Right renal cortex interstitium (tissue), 3 donors: ENCODE measurements around the gene CATSPERE. TPM values are rescaled to one million over a fixed set of nuclear protein-coding genes. Genes with fewer than 3 reads are reported as not detected.

Source experiments
- DNase-seq, 3 donors: peaks; one replicate each; pipeline ENCODE4 v3.0.0-alpha.2; 2013; ENCODE audit warnings: low read depth in 3 of 3, low spot score in 2 of 3
- polyA plus RNA-seq, 3 donors: library from polyadenylated mRNA; unstranded; fragments of 120-200 nt; gene quantifications; one replicate each; pipeline ENCODE4 v1.2.1, GENCODE V29; 2013; ENCODE audit not compliant: insufficient read length in 3 of 3

Gene CATSPERE
- polyA plus RNA-seq: 1 to 10 TPM; 1.9 to 2.8 (median 2.6) TPM

DNA sequence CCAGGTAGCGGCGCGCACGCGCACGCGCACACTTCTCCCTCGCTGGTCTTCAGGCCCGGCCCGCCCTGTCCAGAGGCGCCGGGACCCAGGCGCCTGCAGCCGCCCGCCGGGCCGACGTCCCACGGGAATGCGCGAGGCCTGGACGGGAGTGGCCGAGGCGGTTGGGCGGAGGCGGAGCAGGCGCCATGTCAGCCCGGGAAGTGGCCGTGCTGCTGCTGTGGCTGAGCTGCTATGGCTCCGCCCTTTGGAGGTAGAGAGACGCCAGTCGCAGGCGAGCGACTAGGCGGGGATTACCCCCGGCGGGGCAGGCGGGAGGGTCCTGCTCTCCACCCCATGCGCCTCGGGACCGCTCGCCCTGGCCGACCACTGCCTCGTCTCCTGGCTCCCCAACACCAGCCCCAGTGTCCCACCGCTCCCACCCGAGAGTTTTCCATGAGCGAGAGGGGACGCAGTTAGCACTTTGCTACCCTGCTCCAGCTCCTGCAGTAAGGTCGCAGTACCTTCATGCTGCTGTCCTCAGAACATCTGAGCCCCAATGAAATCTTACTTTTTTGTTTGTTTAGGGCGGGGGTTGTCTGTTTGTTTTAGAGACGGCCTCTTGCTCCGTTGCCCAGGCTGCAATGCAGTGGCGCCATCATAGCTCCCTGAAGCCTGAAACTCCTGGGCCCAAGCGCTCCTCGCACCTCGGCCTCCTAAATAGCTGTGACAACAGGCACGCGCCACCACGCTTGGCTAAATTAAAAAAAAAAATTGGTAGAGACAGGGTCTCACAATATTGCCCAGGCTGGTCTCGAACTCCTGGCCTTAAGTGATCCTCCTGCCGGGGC, at the start of gene CATSPERE:
CATSPERE (plus strand) TSS at position 29 of the 827 bp plus-strand sequence; CDS start at position 186, 157 bp downstream.
- peak; percentile 48 to 75 (median 66) for DNase-seq

GRCh38 chr1:244412176-244412575, 48.9 kb upstream of the CATSPERE start:
- no peak for DNase-seq

GRCh38 chr1:244413736-244414135, 47.3 kb upstream of the CATSPERE start:
- DNase-seq: no peak

DNA sequence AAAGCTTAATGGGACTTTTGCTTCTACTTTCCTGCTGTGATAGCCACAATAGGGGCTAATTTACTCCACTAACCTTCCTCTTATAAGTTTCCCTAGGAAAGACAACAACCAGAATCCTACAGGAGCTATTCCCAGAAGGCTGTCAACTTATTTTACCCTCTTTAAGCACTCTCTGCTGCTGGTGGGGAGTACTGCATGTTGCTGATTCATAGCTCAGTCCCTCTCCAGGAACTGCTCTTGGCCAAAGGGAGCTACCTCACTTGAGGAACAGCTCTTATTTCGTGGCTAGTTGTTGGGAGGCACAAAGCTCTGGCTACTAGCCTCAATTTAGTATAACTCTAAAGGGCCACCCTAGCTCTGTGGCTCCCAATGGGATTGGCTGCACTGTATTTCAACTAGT, 46.5 kb upstream of the CATSPERE start:
- no peak for DNase-seq

GRCh38 chr1:244419024-244419423, 42.0 kb upstream of the CATSPERE start:
- DNase-seq: no peak

- no peak for DNase-seq
These were observed 38.9 kb upstream of the CATSPERE start for GRCh38 chr1:244422174-244422573.

GRCh38 chr1:244424649-244425334, 36.3 kb upstream of the CATSPERE start:
- DNase-seq: no peak

DNA sequence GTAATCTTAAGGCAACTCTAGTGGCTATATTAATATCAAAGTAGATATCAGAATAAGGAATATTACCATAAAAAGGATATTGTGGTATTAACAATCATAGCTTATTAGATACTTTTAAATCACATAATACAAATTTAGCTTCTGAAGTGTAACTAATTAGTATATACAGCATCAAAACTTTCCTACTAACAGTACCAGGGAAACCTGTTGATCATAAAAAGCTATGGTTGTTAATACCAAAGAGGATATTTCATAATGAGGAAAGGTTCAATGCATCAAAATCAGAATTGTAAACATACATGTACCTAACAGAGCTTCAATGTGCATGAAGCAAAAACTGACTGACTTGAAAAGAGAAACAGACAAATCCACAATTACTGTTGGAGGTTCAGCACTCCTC, 33.4 kb upstream of the CATSPERE start:
- no peak for DNase-seq

DNA sequence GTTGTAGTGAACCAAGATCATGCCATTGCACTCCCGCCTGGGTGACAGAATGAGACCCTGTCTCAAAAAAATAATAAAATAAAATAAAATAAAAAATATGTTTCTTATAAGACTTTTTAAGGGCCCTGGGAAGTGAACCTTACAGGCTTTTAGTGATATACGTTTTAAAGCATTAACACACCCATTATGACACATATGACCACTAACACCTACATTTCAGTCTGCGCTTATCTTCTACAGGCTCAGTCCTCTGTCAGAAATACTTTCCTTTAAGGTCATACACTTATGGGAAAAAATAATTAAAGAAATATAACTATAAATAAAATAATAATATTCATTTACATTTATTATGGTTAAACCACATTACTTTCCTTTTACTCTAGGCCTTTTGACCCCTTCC, 31.3 kb upstream of the CATSPERE start:
- DNase-seq: no peak

DNA sequence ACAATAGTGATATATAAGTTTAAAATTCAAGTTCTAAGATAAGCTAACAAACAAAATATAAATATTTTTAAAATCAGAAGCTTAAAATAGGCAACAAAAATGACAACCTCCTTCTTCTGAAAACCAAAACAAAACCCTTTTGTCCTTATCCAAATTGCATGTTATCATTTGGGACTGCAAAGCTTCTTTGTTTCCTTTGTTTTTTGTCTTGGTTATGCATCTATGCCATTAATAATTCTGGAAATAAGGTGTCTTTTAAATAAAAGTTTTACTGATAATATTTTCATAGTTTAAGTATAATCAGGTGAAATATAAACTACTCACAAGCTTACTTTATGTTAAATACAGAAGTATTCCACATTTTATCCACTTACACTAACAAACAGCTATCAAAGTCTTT, 29.9 kb upstream of the CATSPERE start:
- no peak for DNase-seq

DNA sequence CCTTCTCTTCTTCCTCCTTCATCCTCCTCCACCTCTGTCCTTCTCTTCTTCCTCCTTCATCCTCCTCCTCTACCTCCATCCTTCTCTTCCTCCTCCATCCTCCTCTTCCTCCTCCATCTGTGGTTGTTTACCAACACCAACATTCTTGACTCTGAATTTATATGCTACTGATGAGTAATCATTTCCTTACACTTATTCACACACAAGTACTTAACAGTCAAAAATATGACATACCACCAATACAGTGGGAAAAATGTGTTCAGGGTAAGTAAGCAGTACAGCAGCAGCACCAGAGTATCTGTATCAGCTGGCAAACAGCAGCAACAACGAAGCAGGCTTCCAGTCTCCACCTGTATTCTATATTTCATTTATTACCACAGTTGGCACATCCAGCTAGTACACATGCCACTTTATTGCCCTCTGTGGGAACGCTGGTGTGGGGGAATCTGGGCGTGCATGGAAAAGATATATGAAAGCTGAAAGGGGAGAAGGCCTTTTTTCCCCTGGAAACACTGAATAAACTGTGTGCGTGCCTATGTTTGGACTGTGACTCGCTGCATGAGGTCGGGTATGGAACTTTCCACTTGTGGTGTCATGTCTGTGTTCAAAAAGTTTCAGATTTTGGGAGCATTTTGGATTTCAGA, 25.4 kb upstream of the CATSPERE start:
- DNase-seq: no peak

GRCh38 chr1:244436336-244437085, 24.6 kb upstream of the CATSPERE start:
- DNase-seq: no peak

DNA sequence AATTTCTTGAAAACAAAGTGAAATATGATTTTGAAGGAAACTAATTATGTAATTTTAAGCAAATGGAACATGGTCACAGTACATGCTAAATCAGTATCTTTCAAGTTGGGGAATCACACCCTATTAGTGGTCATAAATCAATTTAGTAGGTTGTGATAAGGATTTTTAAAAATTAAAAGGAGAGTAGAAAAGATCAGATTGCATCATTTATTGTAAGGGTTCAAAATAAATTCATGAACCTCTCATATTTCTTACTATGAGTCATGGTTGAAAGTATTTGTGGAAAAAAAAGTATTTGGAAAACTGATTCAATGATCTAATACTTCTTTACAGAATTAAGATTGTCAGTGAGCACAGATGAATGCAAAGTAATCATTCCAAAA, 24.0 kb upstream of the CATSPERE start:
- no peak for DNase-seq

DNA sequence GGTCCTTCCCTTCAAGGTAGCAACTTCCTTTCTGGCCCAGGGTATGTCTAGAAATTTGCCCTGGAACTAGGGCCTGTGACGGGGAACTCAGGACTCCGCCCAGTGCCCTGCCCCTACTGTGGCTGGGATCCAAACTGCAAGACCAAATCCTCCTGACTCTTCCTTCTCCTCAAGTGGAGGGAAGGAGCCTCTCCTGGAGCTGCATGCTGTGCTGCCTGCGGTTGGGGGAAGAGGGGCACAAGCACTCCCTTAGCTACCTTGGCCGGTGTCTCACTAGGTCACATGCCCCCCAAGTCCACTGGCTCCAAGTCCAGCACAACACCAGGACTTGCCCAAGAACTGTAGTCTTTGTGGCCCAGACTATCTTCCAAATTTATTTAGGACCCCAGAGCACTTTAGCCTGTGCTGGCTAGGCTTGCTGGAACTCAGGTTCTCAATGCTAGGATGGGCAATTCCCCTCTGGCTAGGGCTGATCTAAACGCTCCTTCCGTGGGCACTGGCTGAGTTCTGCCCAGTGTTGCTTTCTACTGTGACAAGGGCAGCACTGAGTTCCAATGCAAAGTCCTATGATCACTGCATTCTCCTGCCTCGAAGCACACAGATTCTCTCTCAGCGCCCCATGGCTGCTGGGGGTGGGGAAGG, 21.6 kb upstream of the CATSPERE start:
- no peak for DNase-seq

GRCh38 chr1:244442850-244443249, 18.2 kb upstream of the CATSPERE start:
- no peak for DNase-seq

DNA sequence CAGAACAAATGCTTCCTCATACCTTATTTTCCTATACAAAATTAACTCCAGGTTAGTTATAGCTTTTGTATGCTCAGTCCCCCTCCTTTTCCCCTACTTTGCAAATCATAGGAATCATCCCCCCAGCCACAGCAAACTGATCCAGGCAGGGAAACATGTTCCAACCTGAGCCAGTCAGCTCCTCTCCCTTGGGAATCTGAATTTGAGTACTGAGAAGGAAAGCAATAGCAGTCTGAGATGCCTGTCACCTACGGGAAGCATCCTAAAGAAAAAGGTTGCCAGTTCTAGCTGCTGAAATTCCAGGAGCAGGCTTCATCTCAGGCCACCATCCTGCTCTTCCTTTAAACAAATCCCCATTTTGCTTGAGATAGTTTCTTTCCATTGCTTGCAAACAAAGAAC, 16.2 kb upstream of the CATSPERE start:
- no peak for DNase-seq

DNA sequence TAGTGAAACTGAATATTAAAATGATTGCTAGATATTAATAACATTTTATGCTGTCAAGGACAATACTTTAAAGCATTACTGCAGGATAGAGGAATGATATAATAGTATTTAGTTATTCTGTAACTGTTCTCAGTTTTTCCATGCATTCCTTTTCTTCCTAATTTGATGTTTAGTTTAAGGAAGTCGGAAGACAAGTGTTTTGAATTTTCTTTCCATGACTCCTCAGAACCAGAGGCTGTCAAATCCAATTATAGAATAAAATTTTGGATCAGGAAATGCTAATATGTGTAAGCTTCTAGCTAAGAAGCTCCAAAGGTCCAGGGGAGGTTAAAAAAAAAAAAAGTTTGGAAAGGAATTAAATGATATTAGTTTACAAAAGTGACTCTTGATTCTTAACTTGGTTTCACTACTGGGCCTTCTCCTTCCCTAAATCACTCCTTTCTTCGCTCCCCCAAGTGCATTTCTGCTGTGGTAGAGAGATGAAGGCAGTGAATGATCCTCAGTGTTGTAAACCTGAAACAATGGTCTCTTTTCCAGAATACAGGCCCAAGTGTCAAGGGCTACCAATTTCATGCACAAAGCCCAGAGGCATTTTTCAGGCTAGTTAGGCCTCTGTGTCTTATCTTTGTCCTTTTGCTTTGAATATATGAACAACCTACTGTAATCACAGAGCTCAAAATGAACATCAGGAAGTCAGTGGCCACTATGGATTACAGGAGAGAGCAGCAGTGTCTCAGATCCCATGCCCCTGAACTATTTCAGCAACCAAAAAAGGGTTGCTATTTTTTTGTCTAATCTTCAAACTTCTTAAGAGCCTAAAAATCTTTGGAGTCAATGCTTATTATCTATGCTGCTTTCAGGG, 15.5 kb upstream of the CATSPERE start:
- DNase-seq: no peak

DNA sequence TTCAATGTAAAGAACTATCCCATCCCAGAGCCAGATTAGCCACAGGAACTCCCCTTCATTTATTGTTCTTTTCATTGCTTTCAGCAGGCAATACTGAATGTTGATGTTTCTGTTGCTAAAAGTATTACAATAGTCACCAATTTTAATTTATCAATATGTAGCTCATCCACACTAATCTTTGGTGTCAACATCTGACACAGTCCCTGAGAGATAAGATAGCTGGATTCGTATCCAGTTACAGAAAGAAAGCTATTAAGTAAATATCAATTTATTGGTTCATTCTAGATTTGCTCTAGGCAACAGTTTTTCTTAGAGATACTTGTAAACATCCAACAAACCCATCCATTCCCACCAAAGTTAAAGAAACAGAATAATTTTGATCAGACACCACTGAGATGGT, 14.0 kb upstream of the CATSPERE start:
- DNase-seq: no peak

DNA sequence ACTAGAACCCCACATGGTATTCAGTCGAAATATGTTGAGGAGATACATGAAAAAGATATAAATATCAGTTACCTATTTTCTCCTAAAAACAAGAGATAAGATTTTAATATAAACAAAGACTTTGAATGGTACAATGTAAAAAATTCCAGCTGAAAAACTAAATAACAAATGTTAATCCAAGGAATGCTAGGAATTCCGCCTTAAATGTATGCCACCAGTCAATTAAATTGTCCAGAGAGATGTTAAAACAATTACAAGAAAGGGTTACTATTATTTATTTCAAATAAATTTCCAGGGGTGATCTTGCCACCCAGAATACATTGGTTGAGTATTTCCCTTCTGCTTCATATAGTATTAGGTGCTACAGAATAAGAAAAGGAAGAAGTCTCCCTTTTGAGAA, 13.5 kb upstream of the CATSPERE start:
- DNase-seq: no peak
